ENCODE results near the gene EXOC2. TPM values are rescaled to one million over a fixed set of nuclear protein-coding genes. Genes with fewer than 3 reads are reported as not detected.

Gene EXOC2
- total RNA-seq, 1 experiment from 2014 or later = 30.5 TPM

DNA sequence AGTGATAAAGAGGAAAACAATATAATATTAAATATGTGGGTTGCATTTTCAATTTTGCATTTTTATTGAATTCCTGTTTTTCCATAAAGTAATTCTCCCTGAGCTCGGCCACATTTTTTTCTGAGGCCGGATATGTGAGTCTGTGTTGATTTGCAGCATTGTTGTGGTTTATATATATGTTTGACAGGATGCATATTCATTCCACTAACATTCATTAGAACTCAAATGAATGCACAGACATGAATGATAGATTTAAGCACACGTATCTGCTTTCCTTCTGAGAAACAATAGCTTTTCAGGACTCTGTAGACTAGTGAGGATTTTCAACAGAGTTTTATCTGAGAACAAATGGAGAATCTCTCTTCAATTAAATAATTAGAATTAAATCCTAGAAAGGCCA lies 10.6 kb upstream of the EXOC2 start:
- no peaks in the 10 kb centered on the region; the same call in 1 of the 2 replicates for H3K27me3 ChIP-seq (ENCODE audit: control insufficient read depth, insufficient read depth, low read length)
- no peak for DNase-seq (ENCODE audit: low read depth, low spot score)
- no peak overlapping the region for H3K4me3 ChIP-seq (ENCODE audit: low read depth in 2 of 2, low read length in 2 of 2)
- ATAC-seq = no peak
- CTCF ChIA-PET = no interaction called here
- no peaks in the 10 kb centered on the region for H3K36me3 ChIP-seq (ENCODE audit: control insufficient read depth, insufficient read depth, low read length)
- POLR2A ChIA-PET = no interaction called here
- BruUV-seq (replicated peaks) = no TSS peak
- in situ Hi-C loops (cut with HindIII; ENCODE audit: low pct_unique_long_range_greater_than_20kb, low sequenced_read_pairs) (no loop called here), intact Hi-C loops (cut with micrococcal nuclease; ENCODE audit: unreplicated experiment) (no loop called here)
- no peaks in the 10 kb centered on the region for H3K9me3 ChIP-seq (ENCODE audit: control insufficient read depth, insufficient read depth, low read depth, low read length)
- no peaks in the 10 kb centered on the region for H3K4me1 ChIP-seq (ENCODE audit: control insufficient read depth, insufficient read depth, low read length)
- H3K27ac ChIP-seq (ENCODE audit: low read length) = no peak overlapping the region
- no peak for TF ChIP-seq POLR2AphosphoS5 (IDR thresholded peaks at IDR 0.05; ENCODE audit: low read depth, low read length)
- TF ChIP-seq CTCF (IDR thresholded peaks at IDR 0.05) = no peak
- TF ChIP-seq REST (IDR thresholded peaks at IDR 0.05; ENCODE audit: insufficient read depth in 1 of 2, low read depth in 2 of 2, low read length in 1 of 2) = no peak
- no peak for TF ChIP-seq TCF7L2 (IDR thresholded peaks at IDR 0.05; ENCODE audit: low read depth, low read length)
- no peak for TF ChIP-seq SIN3A (IDR thresholded peaks at IDR 0.05; ENCODE audit: borderline replicate concordance, insufficient read depth, low read depth, low read length)

DNA sequence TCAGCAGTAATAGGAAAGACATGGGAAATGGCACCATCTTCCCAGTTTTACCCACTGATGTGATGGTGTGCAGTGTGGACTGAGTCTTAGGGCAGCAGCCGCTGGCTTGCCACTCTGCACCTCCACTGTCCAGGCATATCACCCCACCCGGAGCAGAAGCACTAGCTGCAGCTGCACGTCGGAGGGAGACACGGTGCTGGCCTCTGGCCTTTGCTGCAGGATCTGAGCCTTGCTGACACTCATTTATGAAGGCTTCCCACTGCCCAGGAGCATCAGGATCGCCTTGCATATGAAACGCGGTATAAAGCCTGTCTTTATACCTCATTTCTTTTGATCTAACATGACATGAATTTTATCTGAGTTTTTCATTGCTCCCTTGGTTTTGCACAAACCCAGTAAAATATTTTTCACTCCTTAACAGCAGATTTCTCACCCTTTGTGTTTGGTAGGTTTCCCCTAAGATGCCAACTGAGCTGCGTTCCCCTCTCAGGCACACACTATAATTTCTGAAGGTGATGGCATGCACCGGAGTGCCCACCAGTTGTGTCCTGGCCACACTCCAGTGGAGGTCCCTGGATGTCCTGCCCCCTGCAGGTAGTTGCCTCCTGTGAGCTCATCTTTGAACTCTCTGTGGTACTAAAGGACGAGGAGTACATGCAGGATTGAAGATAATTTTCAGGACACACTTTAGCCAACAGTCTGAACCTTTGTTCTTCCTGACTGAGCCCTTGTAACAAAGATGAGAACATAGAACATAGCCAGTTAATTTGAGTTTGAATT lies 9.0 kb upstream of the EXOC2 start:
- Histone ChIP-seq H3K27me3 (ENCODE audit: control insufficient read depth, insufficient read depth, low read length) (no peaks in the 10 kb centered on the region; the same call in 1 of the 2 replicates), H3K4me3 (ENCODE audit: low read depth in 2 of 2, low read length in 2 of 2) (no peak overlapping the region), H3K4me1 (ENCODE audit: control insufficient read depth, insufficient read depth, low read length) (no peaks in the 10 kb centered on the region), H3K9me3 (ENCODE audit: control insufficient read depth, insufficient read depth, low read depth, low read length) (no peaks in the 10 kb centered on the region), H3K27ac (ENCODE audit: low read length) (no peak overlapping the region), H3K36me3 (ENCODE audit: control insufficient read depth, insufficient read depth, low read length) (no peaks in the 10 kb centered on the region)
- no peak for TF ChIP-seq REST (IDR thresholded peaks at IDR 0.05; ENCODE audit: insufficient read depth in 1 of 2, low read depth in 2 of 2, low read length in 1 of 2)
- no TSS peak for BruUV-seq (replicated peaks)
- in situ Hi-C loops (cut with HindIII; ENCODE audit: low pct_unique_long_range_greater_than_20kb, low sequenced_read_pairs) = no loop called here
- no peak for DNase-seq (ENCODE audit: low read depth, low spot score)
- no peak for ATAC-seq
- CTCF ChIA-PET = interaction anchor here (0.7 kb wide), 1 partner anchor 178 kb away, joined by 4 read pairs; no protein-coding TSS in a partner anchor
- intact Hi-C loops (cut with micrococcal nuclease; ENCODE audit: unreplicated experiment) = no loop called here
- POLR2A ChIA-PET = interaction anchor here (0.6 kb wide), 1 partner anchor 711 kb away, joined by 3 read pairs; no protein-coding TSS in a partner anchor

Measured in Panc1 (cell line).